Mesendoderm (in vitro differentiated cells): ENCODE measurements around the gene PLEKHD1.
"Not testable (repeated sequence)": the region's sequence is repeated elsewhere in the genome, so short reads cannot be mapped to it uniquely, and the experiment has no call there.

Source experiments
- DNase-seq: peaks from one replicate; pipeline ENCODE4 v3.0.0; 2013
- H2AK5ac ChIP-seq: 2 replicates; pipeline ENCODE4 v1.6.1; 2013; ENCODE audit warnings: low read length, inconsistent platforms
- H2BK120ac ChIP-seq: 2 replicates; pipeline ENCODE4 v1.6.1; 2013; ENCODE audit warnings: low read depth, mild to moderate bottlenecking, low read length, moderate library complexity, mixed read lengths
- H2BK15ac ChIP-seq: replicated peaks from 2 replicates; pipeline ENCODE4 v1.6.1; 2013; ENCODE audit warnings: low read depth, mild to moderate bottlenecking, moderate library complexity
- H2BK5ac ChIP-seq: 2 replicates; pipeline ENCODE4 v1.6.1; 2013; ENCODE audit warnings: low read length, inconsistent platforms
- H3K18ac ChIP-seq: 2 replicates; pipeline ENCODE4 v1.6.1; 2013; ENCODE audit warnings: mild to moderate bottlenecking, low read length, mixed read lengths
- H3K23ac ChIP-seq: one replicate; pipeline ENCODE4 v1.6.1; 2013; ENCODE audit warnings: low read length
- H3K27ac ChIP-seq: 2 replicates; pipeline ENCODE4 v1.5.1; 2013; ENCODE audit warnings: low read depth, mild to moderate bottlenecking, inconsistent platforms, low read length, moderate library complexity
- H3K27me3 ChIP-seq: 2 replicates; pipeline ENCODE4 v1.6.1; 2013; ENCODE audit warnings: low read length, control low read depth, mild to moderate bottlenecking, inconsistent platforms; ENCODE audit not compliant: insufficient read depth, poor library complexity
- H3K36me3 ChIP-seq: 2 replicates; pipeline ENCODE4 v1.6.1; 2013; ENCODE audit warnings: low read length, inconsistent platforms; ENCODE audit not compliant: control insufficient read depth, insufficient read depth
- H3K4ac ChIP-seq: one replicate; pipeline ENCODE4 v1.6.1; 2013; ENCODE audit warnings: low read depth, mild to moderate bottlenecking, low read length, moderate library complexity
- H3K4me1 ChIP-seq: 2 replicates; pipeline ENCODE4 v1.6.1; 2013; ENCODE audit warnings: low read depth, low read length, inconsistent platforms; ENCODE audit not compliant: control insufficient read depth
- H3K4me2 ChIP-seq: 2 replicates; pipeline ENCODE4 v1.6.1; 2013; ENCODE audit warnings: low read length
- H3K4me3 ChIP-seq: 2 replicates; pipeline ENCODE4 v1.5.1; 2013; ENCODE audit warnings: mild to moderate bottlenecking, low read length
- H3K56ac ChIP-seq: one replicate; pipeline ENCODE4 v1.6.1; 2013; ENCODE audit warnings: low read length
- H3K79me1 ChIP-seq: 2 replicates; pipeline ENCODE4 v1.6.1; 2013; ENCODE audit warnings: low read length, inconsistent platforms
- H3K79me2 ChIP-seq: 2 replicates; pipeline ENCODE4 v1.6.1; 2013; ENCODE audit warnings: mild to moderate bottlenecking, low read length; ENCODE audit not compliant: control insufficient read depth, insufficient read depth
- H3K9ac ChIP-seq: 2 replicates; pipeline ENCODE4 v1.6.1; 2013; ENCODE audit warnings: low read length, inconsistent platforms
- H4K5ac ChIP-seq: one replicate; pipeline ENCODE4 v1.6.1; 2013; ENCODE audit warnings: low read length
- H4K8ac ChIP-seq: one replicate; pipeline ENCODE4 v1.6.1; 2013; ENCODE audit warnings: low read depth, mild to moderate bottlenecking, control low read depth, low read length, moderate library complexity
- WGBS: extraction: QIAGEN DNeasy Blood & Tissue Kit; methylation state at CpG from one replicate; pipeline ENCODE4 v1.1.7; 2013; ENCODE audit warnings: low lambda C conversion rate, missing lambda C conversion rate; ENCODE audit not compliant: insufficient coverage; ENCODE audit errors: extremely low coverage; 5-methylcytosine and 5-hydroxymethylcytosine counted together

Gene PLEKHD1

DNA sequence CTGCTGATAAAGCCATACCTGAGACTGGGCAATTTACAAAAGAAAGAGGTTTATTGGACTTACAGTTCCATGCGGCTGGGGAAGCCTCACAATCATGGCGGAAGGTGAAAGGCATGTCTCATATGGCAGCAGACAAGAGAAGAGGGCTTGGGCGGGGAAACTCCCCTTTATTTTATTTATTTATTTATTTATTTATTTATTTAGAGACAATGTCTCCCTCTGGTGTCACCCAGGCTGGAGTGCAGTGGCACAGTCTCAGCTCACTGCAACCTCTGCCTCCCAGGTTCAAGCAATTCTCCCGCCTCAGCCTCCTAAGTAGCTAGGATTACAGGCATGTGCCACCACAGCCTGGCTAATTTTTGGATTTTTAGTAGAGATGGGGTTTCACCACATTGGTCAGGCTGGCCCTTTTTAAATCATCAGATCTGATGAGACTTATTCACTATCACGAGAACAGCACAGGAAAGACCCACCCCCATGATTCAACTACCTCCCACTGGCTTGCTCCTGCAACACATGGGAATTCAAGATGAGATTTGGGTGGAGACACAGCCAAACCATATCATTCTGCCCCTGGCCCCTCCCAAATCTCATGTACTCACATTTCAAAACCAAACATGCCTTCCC lies 7.6 kb upstream of the PLEKHD1 start:
- not testable (repeated sequence) for H4K5ac ChIP-seq, H3K27me3 ChIP-seq, H2BK120ac ChIP-seq, H3K36me3 ChIP-seq, H3K56ac ChIP-seq, H2BK5ac ChIP-seq, H3K4me1 ChIP-seq, H3K4me2 ChIP-seq, H3K9ac ChIP-seq, H3K27ac ChIP-seq, H3K23ac ChIP-seq, H3K4me3 ChIP-seq, H3K18ac ChIP-seq, H4K8ac ChIP-seq, H3K79me1 ChIP-seq, H2AK5ac ChIP-seq, H2BK15ac ChIP-seq, DNase-seq, H3K4ac ChIP-seq, H3K79me2 ChIP-seq
- WGBS: no CpG with 5 or more reads among the region's 5 CpGs

DNA sequence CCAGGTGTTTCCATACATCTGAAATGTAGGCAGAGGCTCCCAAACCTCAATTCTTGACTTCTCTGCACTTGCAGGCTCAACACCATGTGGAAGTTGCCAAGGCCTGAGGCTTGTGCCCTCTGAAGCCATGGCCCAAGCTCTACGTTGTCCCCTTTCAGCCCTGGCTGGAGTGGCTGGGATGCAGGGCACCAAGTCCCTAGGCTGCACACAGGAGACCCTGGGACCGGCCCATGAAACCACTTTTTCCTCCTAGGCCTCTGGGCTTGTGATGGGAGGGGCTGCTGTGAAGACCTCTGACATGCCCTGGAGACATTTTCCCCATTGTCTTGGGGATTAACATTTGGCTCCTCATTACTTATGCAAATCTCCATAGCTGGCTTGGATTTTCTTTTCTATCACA lies 6.5 kb upstream of the PLEKHD1 start:
- not testable (repeated sequence) for DNase-seq, H3K79me1 ChIP-seq, H3K4me1 ChIP-seq, H2AK5ac ChIP-seq, H3K27me3 ChIP-seq, H3K18ac ChIP-seq, H3K4me3 ChIP-seq, H3K23ac ChIP-seq, H2BK5ac ChIP-seq, H3K56ac ChIP-seq, H4K5ac ChIP-seq, H3K4ac ChIP-seq, H4K8ac ChIP-seq, H2BK120ac ChIP-seq, H3K27ac ChIP-seq, H3K9ac ChIP-seq, H3K36me3 ChIP-seq, H2BK15ac ChIP-seq, H3K4me2 ChIP-seq, H3K79me2 ChIP-seq
- no CpG with 5 or more reads among the region's 2 CpGs for WGBS

GRCh38 chr14:69479696-69480095 lies 4.8 kb upstream of the PLEKHD1 start:
- Histone ChIP-seq H2BK120ac (no peak overlapping the region), H4K5ac (no peak overlapping the region), H3K9ac (no peak overlapping the region), H3K4me2 (no peak overlapping the region), H3K4me1 (no peaks in the 10 kb centered on the region), H3K18ac (no peak overlapping the region), H3K4ac (no peak overlapping the region), H3K79me1 (no peaks in the 10 kb centered on the region), H3K36me3 (no peaks in the 10 kb centered on the region), H3K27ac (no peak overlapping the region), H3K79me2 (no peaks in the 10 kb centered on the region), H2BK5ac (no peak overlapping the region), H2BK15ac (no peak overlapping the region), H2AK5ac (no peak overlapping the region), H4K8ac (no peak overlapping the region), H3K4me3 (no peak overlapping the region), H3K23ac (no peak overlapping the region), H3K56ac (no peak overlapping the region), H3K27me3 (peaks cover 15% of the 10 kb centered on the region)
- DNase-seq: no peak
- no CpG with 5 or more reads among the region's 5 CpGs for WGBS

GRCh38 chr14:69480136-69480535 lies 4.4 kb upstream of the PLEKHD1 start:
- H2BK15ac ChIP-seq: no peak overlapping the region

GRCh38 chr14:69481815-69482568 lies 2.5 kb upstream of the PLEKHD1 start:
- no peak for DNase-seq
- H3K23ac ChIP-seq: no peak overlapping the region
- no peak overlapping the region for H2AK5ac ChIP-seq
- H3K79me1 ChIP-seq: no peaks in the 10 kb centered on the region
- no peak overlapping the region for H3K27ac ChIP-seq
- no CpG with 5 or more reads among the region's 5 CpGs for WGBS
- H3K56ac ChIP-seq: no peak overlapping the region
- H3K4me1 ChIP-seq: no peaks in the 10 kb centered on the region
- no peak overlapping the region for H4K8ac ChIP-seq
- no peaks in the 10 kb centered on the region for H3K36me3 ChIP-seq
- H3K9ac ChIP-seq: no peak overlapping the region
- no peak overlapping the region for H3K18ac ChIP-seq
- no peak overlapping the region for H3K4me2 ChIP-seq
- H3K4me3 ChIP-seq: no peak overlapping the region
- no peak overlapping the region for H2BK5ac ChIP-seq
- no peak overlapping the region for H2BK15ac ChIP-seq
- peaks cover 27% of the 10 kb centered on the region for H3K27me3 ChIP-seq
- no peak overlapping the region for H4K5ac ChIP-seq
- no peaks in the 10 kb centered on the region for H3K79me2 ChIP-seq
- H2BK120ac ChIP-seq: no peak overlapping the region
- no peak overlapping the region for H3K4ac ChIP-seq

More at GRCh38 chr14:69480136-69480535, 4.4 kb upstream of the PLEKHD1 start:
- no peak for DNase-seq
- no peak overlapping the region for H2AK5ac ChIP-seq
- H3K79me1 ChIP-seq: no peaks in the 10 kb centered on the region
- H3K27ac ChIP-seq: no peak overlapping the region
- no peaks in the 10 kb centered on the region for H3K4me1 ChIP-seq
- no peak overlapping the region for H3K18ac ChIP-seq
- H3K36me3 ChIP-seq: no peaks in the 10 kb centered on the region
- H2BK5ac ChIP-seq: no peak overlapping the region
- H4K8ac ChIP-seq: no peak overlapping the region
- H4K5ac ChIP-seq: no peak overlapping the region
- no CpG with 5 or more reads among the region's 5 CpGs for WGBS
- H3K79me2 ChIP-seq: no peaks in the 10 kb centered on the region
- no peak overlapping the region for H3K23ac ChIP-seq
- no peak overlapping the region for H2BK120ac ChIP-seq
- H3K9ac ChIP-seq: no peak overlapping the region
- H3K4me2 ChIP-seq: no peak overlapping the region
- H3K27me3 ChIP-seq: peaks cover 15% of the 10 kb centered on the region
- no peak overlapping the region for H3K56ac ChIP-seq
- H3K4ac ChIP-seq: no peak overlapping the region
- no peak overlapping the region for H3K4me3 ChIP-seq
